AG08395 (cell line): ENCODE data around the gene TBC1D2B.

Experiments used
- DNase-seq: peaks from one replicate; pipeline ENCODE4 v3.0.0; 2012; ENCODE audit warnings: mixed read lengths, low spot score

TBC1D2B gene

GRCh38 chr15:78072080-78072892 is 5.2 kb downstream of the TBC1D2B start:
- DNase-seq: peak; percentile 59

GRCh38 chr15:78071383-78071782 is 6.1 kb downstream of the TBC1D2B start:
- DNase-seq: no peak

- DNase-seq: no peak
These were observed 7.3 kb downstream of the TBC1D2B start for GRCh38 chr15:78070049-78070700.

- no peak for DNase-seq
These were observed 8.0 kb downstream of the TBC1D2B start for GRCh38 chr15:78069462-78070029.

GRCh38 chr15:78069052-78069414 is 8.5 kb downstream of the TBC1D2B start:
- no peak for DNase-seq

- no peak for DNase-seq
These were observed 9.9 kb downstream of the TBC1D2B start for GRCh38 chr15:78067328-78068228.

GRCh38 chr15:78065973-78066946 is 11.3 kb downstream of the TBC1D2B start:
- DNase-seq: no peak

- DNase-seq: peak; percentile 96
These were observed 12.1 kb downstream of the TBC1D2B start for GRCh38 chr15:78065284-78065872.

GRCh38 chr15:78064544-78064943 is 13.0 kb downstream of the TBC1D2B start:
- no peak for DNase-seq

- no peak for DNase-seq
These were observed 13.5 kb downstream of the TBC1D2B start for GRCh38 chr15:78063970-78064385.

GRCh38 chr15:78063217-78063616 is 14.3 kb downstream of the TBC1D2B start:
- DNase-seq: no peak

GRCh38 chr15:78061963-78062427 is 15.5 kb downstream of the TBC1D2B start:
- DNase-seq: no peak

- no peak for DNase-seq
These were observed 17.3 kb downstream of the TBC1D2B start for GRCh38 chr15:78060232-78060631.

GRCh38 chr15:78059110-78059839 is 18.2 kb downstream of the TBC1D2B start:
- no peak for DNase-seq

GRCh38 chr15:78058401-78058935 is 19.0 kb downstream of the TBC1D2B start:
- no peak for DNase-seq

- no peak for DNase-seq
These were observed 19.7 kb downstream of the TBC1D2B start for GRCh38 chr15:78057803-78058202.

- no peak for DNase-seq
These were observed 20.7 kb downstream of the TBC1D2B start for GRCh38 chr15:78056714-78057269.

GRCh38 chr15:78055919-78056713 is 21.4 kb downstream of the TBC1D2B start:
- peak; percentile 53 for DNase-seq
